Subcutaneous abdominal adipose tissue (tissue), 5 donors: ENCODE measurements around the gene CHCHD6.

Source experiments
- H3K27ac ChIP-seq: one replicate; pipeline ENCODE4 v1.7.0; 2013; ENCODE audit warnings: low read depth, mild to moderate bottlenecking, inconsistent platforms, low read length, moderate library complexity
- H3K27me3 ChIP-seq, 5 donors: one replicate each; pipeline ENCODE4 v1.7.0; 2013; ENCODE audit warnings: low read length in 5 of 5, inconsistent platforms in 1 of 5; ENCODE audit not compliant: control insufficient read depth in 5 of 5, insufficient read depth in 4 of 5
- H3K36me3 ChIP-seq, 5 donors: one replicate each; pipeline ENCODE4 v1.7.0; 2013; ENCODE audit warnings: low read length in 5 of 5; ENCODE audit not compliant: control insufficient read depth in 5 of 5, insufficient read depth in 5 of 5
- H3K4me1 ChIP-seq, 5 donors: one replicate each; pipeline ENCODE4 v1.7.0; 2013; ENCODE audit warnings: low read length in 5 of 5, mild to moderate bottlenecking in 3 of 5, moderate library complexity in 1 of 5; ENCODE audit not compliant: control insufficient read depth in 5 of 5, insufficient read depth in 5 of 5
- H3K4me3 ChIP-seq, 5 donors: one replicate each; pipeline ENCODE4 v1.7.0; 2013; ENCODE audit warnings: low read length in 5 of 5, low read depth in 1 of 5
- H3K9ac ChIP-seq, 5 donors: one replicate each; pipeline ENCODE4 v1.7.0; 2013; ENCODE audit warnings: low read length in 5 of 5, mild to moderate bottlenecking in 4 of 5, moderate library complexity in 3 of 5
- H3K9me3 ChIP-seq, 5 donors: one replicate each; pipeline ENCODE4 v1.7.0; 2013; ENCODE audit warnings: low read length in 5 of 5; ENCODE audit not compliant: control insufficient read depth in 5 of 5
- donor health status: healthy.
- donor health status: healthy.
- donor health status: healthy.
- donor health status: healthy.
- donor health status: healthy.

The CHCHD6 gene

GRCh38 chr3:126896067-126896441 is 192.0 kb downstream of the CHCHD6 start:
- H3K4me3 ChIP-seq: no peak overlapping the region
- no peaks in the 10 kb centered on the region for H3K9me3 ChIP-seq
- H3K36me3 ChIP-seq: no peaks in the 10 kb centered on the region
- no peak overlapping the region for H3K9ac ChIP-seq
- H3K27me3 ChIP-seq: peaks cover 0 to 4% (median 0%) of the 10 kb centered on the region in 5 donors
- no peak overlapping the region for H3K27ac ChIP-seq
- peaks cover 0 to 7% (median 0%) of the 10 kb centered on the region in 5 donors for H3K4me1 ChIP-seq

GRCh38 chr3:126896968-126897367 is 192.9 kb downstream of the CHCHD6 start:
- Histone ChIP-seq H3K9ac (no peak overlapping the region), H3K4me1 (peaks cover 0 to 7% (median 0%) of the 10 kb centered on the region in 5 donors), H3K4me3 (no peak overlapping the region), H3K36me3 (no peaks in the 10 kb centered on the region), H3K27ac (no peak overlapping the region), H3K9me3 (no peaks in the 10 kb centered on the region), H3K27me3 (peaks cover 0 to 2% (median 0%) of the 10 kb centered on the region in 5 donors)

- Histone ChIP-seq H3K27me3 (peaks cover 0 to 6% (median 0%) of the 10 kb centered on the region in 5 donors), H3K27ac (no peak overlapping the region), H3K4me3 (no peak overlapping the region), H3K36me3 (no peaks in the 10 kb centered on the region), H3K9ac (no peak overlapping the region), H3K4me1 (peaks cover 0 to 7% (median 0%) of the 10 kb centered on the region in 5 donors), H3K9me3 (no peaks in the 10 kb centered on the region)
Measured at GRCh38 chr3:126897943-126898342, 193.9 kb downstream of the CHCHD6 start.

- H3K4me3 ChIP-seq: no peak overlapping the region
Measured at GRCh38 chr3:126900859-126901540, 197.0 kb downstream of the CHCHD6 start.

GRCh38 chr3:126901631-126902030 is 197.6 kb downstream of the CHCHD6 start:
- Histone ChIP-seq H3K36me3 (no peaks in the 10 kb centered on the region), H3K9ac (no peak overlapping the region), H3K9me3 (no peaks in the 10 kb centered on the region), H3K4me1 (no peaks in the 10 kb centered on the region), H3K4me3 (no peak overlapping the region), H3K27me3 (peaks cover 0 to 5% (median 0%) of the 10 kb centered on the region in 5 donors), H3K27ac (no peak overlapping the region)

More at GRCh38 chr3:126900859-126901540, 197.0 kb downstream of the CHCHD6 start:
- Histone ChIP-seq H3K9me3 (no peaks in the 10 kb centered on the region), H3K27me3 (peaks cover 0 to 7% (median 0%) of the 10 kb centered on the region in 5 donors), H3K36me3 (no peaks in the 10 kb centered on the region), H3K27ac (no peak overlapping the region), H3K9ac (no peak overlapping the region), H3K4me1 (no peaks in the 10 kb centered on the region)

- Histone ChIP-seq H3K9me3 (no peaks in the 10 kb centered on the region), H3K4me3 (no peak overlapping the region), H3K4me1 (peaks cover 0 to 3% (median 0%) of the 10 kb centered on the region in 5 donors), H3K27ac (no peak overlapping the region), H3K27me3 (peaks cover 0 to 5% (median 0%) of the 10 kb centered on the region in 5 donors), H3K9ac (no peak overlapping the region), H3K36me3 (no peaks in the 10 kb centered on the region)
Measured at GRCh38 chr3:126903521-126903920, 199.5 kb downstream of the CHCHD6 start.

GRCh38 chr3:126907557-126907956 is 203.5 kb downstream of the CHCHD6 start:
- no peak overlapping the region for H3K4me3 ChIP-seq
- H3K36me3 ChIP-seq: no peaks in the 10 kb centered on the region
- no peaks in the 10 kb centered on the region for H3K9me3 ChIP-seq
- peaks cover 4 to 22% (median 20%) of the 10 kb centered on the region in 5 donors for H3K4me1 ChIP-seq
- no peak overlapping the region for H3K27ac ChIP-seq
- H3K9ac ChIP-seq: no peak overlapping the region
- peaks cover 0 to 5% (median 0%) of the 10 kb centered on the region in 5 donors for H3K27me3 ChIP-seq

GRCh38 chr3:126908752-126909275 is 204.8 kb downstream of the CHCHD6 start:
- Histone ChIP-seq H3K9ac (no peak overlapping the region), H3K4me1 (peaks cover 4 to 26% (median 20%) of the 10 kb centered on the region in 5 donors), H3K27ac (no peak overlapping the region), H3K4me3 (no peak overlapping the region), H3K9me3 (no peaks in the 10 kb centered on the region), H3K36me3 (no peaks in the 10 kb centered on the region), H3K27me3 (no peaks in the 10 kb centered on the region)

- H3K4me1 ChIP-seq: peaks cover 4 to 26% (median 20%) of the 10 kb centered on the region in 5 donors
- peaks cover 0 to 1% (median 0%) of the 10 kb centered on the region in 5 donors for H3K36me3 ChIP-seq
- H3K4me3 ChIP-seq: no peak overlapping the region
- H3K9ac ChIP-seq: no peak overlapping the region
- peaks cover 0 to 6% (median 0%) of the 10 kb centered on the region in 5 donors for H3K27me3 ChIP-seq
- H3K9me3 ChIP-seq: no peaks in the 10 kb centered on the region
- H3K27ac ChIP-seq: no peak overlapping the region
Measured at GRCh38 chr3:126910231-126910630, 206.2 kb downstream of the CHCHD6 start.

GRCh38 chr3:126911162-126912026 is 207.4 kb downstream of the CHCHD6 start:
- H3K36me3 ChIP-seq: peaks cover 0 to 4% (median 0%) of the 10 kb centered on the region in 5 donors
- H3K4me1 ChIP-seq: peaks cover 4 to 26% (median 20%) of the 10 kb centered on the region in 5 donors
- no peak overlapping the region for H3K27ac ChIP-seq
- no peak overlapping the region for H3K4me3 ChIP-seq
- H3K9me3 ChIP-seq: no peaks in the 10 kb centered on the region
- H3K9ac ChIP-seq: no peak overlapping the region
- H3K27me3 ChIP-seq: peaks cover 0 to 6% (median 0%) of the 10 kb centered on the region in 5 donors
